Measurements from ENCODE around the gene GOLT1A. TPM values are rescaled to one million over a fixed set of nuclear protein-coding genes. Genes with fewer than 3 reads are reported as not detected.
A peak's percentile ranks its signal among the peaks of the same experiment; 100 is the strongest.

GOLT1A gene
- total RNA-seq, 4 donors from 2014 or later: 0.91 to 1.5 TPM; not detected in 2

GRCh38 chr1:204192589-204193352, 21.0 kb downstream of the GOLT1A start:
- TF ChIP-seq CTCF (IDR thresholded peaks at IDR 0.05) (no peak), POLR2A (IDR thresholded peaks at IDR 0.05) (no peak)
- intact Hi-C loops (cut with DNase I; ENCODE audit: low total_unique reads): no loop called here
- no peak for DNase-seq (ENCODE audit: low spot score in 2 of 2)
- H3K4me3 ChIP-seq (ENCODE audit: low read depth, poor library complexity, severe bottlenecking): no peak overlapping the region
- 66 to 77% methylated on average over 3 of the region's 3 CpGs for WGBS, 2 donors

- TF ChIP-seq CTCF (IDR thresholded peaks at IDR 0.05): no peak
- 90 to 95% methylated on average over 2 of the region's 2 CpGs for WGBS, 2 donors
- intact Hi-C loops (cut with DNase I; ENCODE audit: low total_unique reads): no loop called here
These were observed 21.7 kb downstream of the GOLT1A start for GRCh38 chr1:204192046-204192445.

GRCh38 chr1:204191456-204191855, 22.3 kb downstream of the GOLT1A start:
- intact Hi-C loops (cut with DNase I; ENCODE audit: low total_unique reads): no loop called here
- no peak overlapping the region for H3K4me3 ChIP-seq (ENCODE audit: low read depth, poor library complexity, severe bottlenecking)
- peak in 1 of 2 donors; percentile 57 for DNase-seq (ENCODE audit: low spot score in 2 of 2)
- no peak for TF ChIP-seq CTCF (IDR thresholded peaks at IDR 0.05)
- no peak for TF ChIP-seq POLR2A (IDR thresholded peaks at IDR 0.05)
- WGBS, 2 donors: 43 to 58% methylated on average over 6 to 7 of the region's 7 CpGs

More at GRCh38 chr1:204192046-204192445, 21.7 kb downstream of the GOLT1A start:
- no peak overlapping the region for H3K4me3 ChIP-seq (ENCODE audit: low read depth, poor library complexity, severe bottlenecking)
- no peak for DNase-seq (ENCODE audit: low spot score in 2 of 2)

GRCh38 chr1:204190212-204191211, 23.3 kb downstream of the GOLT1A start:
- peak in 1 of 2 donors; percentile 86 for DNase-seq (ENCODE audit: low spot score in 2 of 2)
- H3K4me3 ChIP-seq (ENCODE audit: low read depth, poor library complexity, severe bottlenecking): no peak overlapping the region
- intact Hi-C loops (cut with DNase I; ENCODE audit: low total_unique reads): no loop called here
- TF ChIP-seq CTCF (IDR thresholded peaks at IDR 0.05) (no peak), POLR2A (IDR thresholded peaks at IDR 0.05) (no peak)
- 14 to 18% methylated on average over 32 to 43 of the region's 44 CpGs for WGBS, 2 donors

- intact Hi-C loops (cut with DNase I; ENCODE audit: low total_unique reads): no loop called here
These were observed 24.7 kb downstream of the GOLT1A start for GRCh38 chr1:204188959-204189639.

More at GRCh38 chr1:204188959-204189639, 24.7 kb downstream of the GOLT1A start:
- TF ChIP-seq POLR2A (IDR thresholded peaks at IDR 0.05) (no peak), CTCF (IDR thresholded peaks at IDR 0.05) (no peak)
- H3K4me3 ChIP-seq (ENCODE audit: low read depth, poor library complexity, severe bottlenecking): no peak overlapping the region
- 67 to 77% methylated on average over 11 of the region's 11 CpGs for WGBS, 2 donors
- peak in 1 of 2 donors; percentile 43 for DNase-seq (ENCODE audit: low spot score in 2 of 2)

Data from lower leg skin (tissue), 4 donors.